OCI-M1 (cell line): ENCODE data around the gene MOV10L1.

Experiments
- DNase-seq: peaks from one replicate; lab custom pipeline; 2025; lab: John Stamatoyannopoulos, UW

Gene MOV10L1

DNA sequence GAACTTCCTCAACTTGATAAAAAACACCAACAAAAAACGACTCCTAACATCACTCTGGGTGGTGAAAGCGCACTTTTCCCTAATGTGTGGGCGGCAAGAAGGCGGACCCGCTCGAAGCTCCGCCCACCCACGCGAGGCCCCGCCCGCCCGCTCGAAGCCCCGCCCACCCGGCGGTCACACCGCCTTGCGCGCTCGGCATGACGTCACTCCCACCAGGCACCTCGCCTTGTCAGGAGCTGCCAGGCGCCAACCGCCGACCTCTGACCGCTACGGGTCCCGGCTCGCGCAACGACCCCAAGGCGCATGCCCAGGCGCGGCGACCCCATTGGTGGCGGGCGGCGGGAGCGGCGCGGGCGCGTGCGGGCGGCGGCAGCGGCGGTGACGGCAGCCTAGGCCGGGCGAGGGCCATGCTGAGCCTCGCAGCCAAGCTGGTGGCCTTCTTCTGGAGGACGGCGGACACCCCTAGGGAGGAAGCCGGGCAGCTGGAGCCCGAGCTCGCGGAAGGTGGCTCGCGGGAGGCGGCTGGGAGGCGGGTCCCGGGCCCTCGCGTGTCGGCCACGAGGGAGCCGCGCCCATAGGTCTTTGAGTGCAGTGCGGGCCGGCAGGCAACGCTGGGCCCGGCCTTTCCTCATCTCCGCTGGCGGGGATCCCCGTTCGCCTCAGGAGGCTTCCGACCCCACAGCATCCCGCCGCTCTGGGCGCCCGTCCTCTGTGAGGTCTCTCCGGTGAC is at the start of gene MOV10L1:
Gene MOV10L1 (plus strand): TSS at position 325 of the 730 bp plus-strand sequence. CDS start 83 bp downstream, at position 408.
- no peak for DNase-seq

DNA sequence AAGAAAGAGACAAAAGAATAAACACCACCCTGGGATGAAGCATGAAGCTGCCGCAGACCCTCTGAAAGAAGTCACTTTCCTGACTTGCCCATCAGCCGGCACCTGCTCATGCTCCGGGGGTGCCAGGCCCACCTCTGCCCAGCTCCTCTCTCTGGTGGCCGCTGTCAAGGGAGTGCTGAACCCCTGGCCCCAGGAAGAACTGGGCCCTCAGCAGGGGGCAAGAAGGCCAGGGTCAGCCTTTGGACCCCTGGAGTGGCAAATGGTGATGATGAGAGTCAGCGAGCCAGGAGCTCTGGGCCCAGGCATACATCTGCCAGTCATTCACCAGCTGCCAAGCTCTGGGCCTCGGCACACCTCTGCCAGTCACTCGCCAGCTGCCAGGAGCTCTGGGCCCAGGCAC is 49.1 kb upstream of the MOV10L1 start:
- no peak for DNase-seq

DNA sequence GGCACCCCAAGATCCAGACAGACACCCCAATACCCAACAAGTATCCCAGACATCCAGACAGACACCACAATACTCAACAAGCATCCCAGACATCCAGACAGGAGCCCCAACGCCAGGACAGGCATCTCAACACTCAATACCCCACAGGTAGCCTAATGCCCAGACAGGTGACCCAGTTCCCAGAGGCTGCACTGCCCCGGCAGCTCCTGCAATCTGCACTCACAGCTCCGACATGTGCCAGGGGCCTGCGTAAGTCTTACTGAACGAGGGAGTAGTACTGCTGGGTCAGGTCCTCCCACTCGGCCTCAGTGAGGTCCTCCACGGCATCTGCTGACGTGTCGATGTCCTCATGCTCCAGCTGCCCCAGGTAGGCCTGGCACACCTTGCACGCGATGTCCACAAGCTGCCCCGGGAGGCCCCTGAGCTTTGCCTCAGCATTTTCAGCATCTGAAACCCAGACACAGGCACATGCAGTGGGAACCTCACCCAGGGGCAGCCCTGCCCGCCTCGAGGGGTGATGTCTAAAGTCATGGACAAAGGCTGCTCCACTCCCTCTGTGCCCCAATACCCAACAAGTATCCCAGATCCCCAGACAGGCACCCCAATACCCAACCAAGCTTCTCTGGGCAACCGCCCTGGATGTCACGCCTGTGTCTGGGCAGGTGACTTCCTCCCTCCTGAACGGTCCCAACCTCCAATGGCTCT is 48.3 kb upstream of the MOV10L1 start:
- DNase-seq = no peak

DNA sequence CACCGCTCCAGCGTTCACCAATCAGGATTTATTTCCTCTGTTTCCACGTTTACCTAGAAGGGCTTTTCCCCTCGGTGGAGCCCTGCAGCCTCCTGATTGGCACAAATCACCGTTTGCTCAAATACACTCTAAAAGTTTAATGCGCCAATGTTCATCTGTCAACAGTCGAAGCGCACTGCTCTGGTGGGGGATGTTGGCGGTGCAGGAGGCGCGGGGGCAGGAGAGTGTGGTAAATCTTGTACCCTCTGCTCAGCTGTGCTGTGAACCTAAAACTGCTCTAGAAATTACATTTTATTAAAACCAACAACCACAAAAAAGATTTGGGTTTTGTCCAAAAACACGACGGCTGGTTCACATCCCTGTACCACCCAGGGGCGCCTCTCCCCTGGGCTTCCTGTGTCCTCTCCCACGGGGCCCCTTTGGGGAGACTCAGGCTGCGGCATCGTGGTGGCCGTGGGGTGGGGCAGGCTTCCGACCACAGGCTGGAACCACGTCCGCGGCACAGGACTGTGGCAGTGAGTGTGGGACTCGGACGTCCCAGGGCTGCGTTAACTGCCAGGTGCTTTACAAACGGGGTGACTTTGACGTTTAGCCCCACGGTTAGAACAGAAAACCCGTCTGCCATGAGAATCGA is 45.2 kb upstream of the MOV10L1 start:
- no peak for DNase-seq

DNA sequence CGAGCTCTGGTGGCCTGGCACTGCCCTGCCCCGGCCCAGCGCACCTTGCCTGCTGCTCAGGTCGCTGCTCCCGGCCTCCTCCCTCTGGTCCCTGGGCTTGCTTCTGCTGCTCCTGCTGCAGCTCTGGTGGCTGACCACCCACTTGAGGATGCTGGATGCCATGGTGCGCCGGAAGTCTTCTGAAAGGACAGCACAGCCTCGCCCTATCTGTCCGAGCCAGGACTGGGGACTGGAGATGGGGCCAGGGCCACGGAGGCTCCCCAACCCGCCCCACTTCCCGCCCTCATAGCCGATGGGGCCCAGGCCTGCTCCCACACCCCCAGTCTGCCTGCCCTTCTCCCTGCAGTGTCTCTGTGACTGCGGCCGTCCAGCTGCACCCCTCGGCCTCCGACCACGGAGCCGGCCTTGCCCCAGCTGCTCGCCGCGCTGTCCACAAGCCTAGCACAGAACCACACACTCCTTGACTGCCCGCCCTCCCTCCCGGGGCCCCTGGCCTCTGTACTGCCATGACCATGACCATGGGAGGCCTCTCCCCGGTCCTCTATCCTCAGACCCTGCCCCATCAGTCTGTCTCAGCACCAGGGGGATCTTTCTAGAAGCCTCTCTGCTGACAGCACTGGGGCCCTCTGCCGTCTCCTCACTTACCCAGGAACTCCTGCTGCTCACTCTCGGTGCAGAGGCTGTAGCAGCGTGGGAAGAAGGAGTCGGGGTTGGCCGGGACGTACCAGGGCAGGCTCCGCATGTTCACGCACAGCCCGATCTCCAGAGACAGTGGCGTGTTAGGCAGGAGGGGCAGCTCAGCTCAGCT is 44.4 kb upstream of the MOV10L1 start:
- DNase-seq = no peak

DNA sequence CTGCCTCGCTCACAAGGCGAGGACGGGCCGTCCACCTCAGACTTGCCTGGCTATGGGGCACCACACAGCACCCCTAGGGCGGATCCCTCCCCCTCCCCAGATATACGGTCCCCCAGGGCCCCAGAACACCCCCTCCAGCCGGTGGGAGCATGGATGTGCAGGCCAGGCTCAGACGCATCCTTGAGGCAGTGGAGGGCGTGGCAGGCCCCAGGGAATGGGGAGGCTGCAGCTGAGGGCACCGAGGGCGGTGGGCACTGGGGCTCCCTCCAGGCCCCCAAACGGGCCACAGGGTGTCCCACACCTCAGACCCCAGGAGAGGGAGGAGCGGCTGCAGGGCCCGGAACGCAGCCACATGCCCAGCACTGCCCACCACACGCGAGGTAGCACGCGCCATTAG is 43.8 kb upstream of the MOV10L1 start:
- no peak for DNase-seq

DNA sequence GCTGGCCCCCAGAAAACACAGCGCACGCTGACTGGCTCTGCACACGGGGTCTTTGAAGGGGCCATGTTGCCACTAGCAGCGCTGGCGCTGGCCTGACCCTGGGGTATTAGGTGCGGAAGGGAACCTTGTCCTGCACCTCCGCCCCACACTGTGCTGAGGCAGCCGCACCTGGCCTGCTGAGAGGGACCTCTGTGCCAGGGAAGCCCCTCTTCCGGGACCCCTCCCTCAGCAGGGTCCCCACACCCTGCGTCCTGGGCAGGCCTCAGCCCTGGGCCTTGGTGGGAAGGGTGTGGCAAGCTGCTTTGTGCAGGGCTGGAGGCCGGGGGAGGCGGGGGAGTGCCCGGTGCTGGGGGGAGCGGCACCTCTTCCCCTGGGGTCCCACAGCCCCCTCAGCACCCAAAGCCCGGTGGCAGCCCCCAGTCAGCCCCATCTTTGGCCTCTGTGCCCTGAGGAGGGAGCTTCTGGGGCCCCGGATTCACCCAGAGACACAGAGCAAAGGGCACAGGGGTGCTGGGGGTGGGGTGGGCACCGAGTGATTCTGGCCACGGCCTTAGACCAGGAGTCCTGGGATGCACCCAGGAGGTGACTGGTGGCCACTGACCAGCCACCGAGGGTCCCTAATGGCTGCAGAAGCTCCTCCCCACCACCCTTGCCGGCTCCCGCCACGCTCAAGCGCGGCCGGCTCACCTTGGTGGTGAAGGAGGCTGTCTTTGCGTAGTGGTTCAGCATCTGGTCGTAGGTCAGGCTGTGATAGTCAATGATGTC is 43.1 kb upstream of the MOV10L1 start:
- DNase-seq = no peak

DNA sequence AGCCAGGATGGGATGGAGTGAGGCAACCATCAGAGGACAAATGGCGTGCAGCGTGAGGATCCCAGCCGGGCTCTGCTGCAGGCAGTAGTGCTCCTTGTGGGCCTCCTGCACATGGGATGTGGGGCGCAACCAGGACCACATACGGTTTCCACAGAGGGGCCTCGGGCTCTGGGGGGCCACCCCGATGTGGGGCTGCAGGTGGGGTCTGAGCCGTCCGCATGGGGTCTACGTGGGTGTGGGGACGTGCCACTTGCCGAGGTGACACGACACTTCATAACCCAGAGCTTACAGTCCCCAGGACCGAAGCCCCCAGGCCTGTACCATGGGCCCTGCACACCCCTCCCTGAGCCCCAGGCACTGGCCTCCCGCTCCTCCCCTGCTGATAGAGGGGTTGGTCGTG is 42.5 kb upstream of the MOV10L1 start:
- DNase-seq = no peak

DNA sequence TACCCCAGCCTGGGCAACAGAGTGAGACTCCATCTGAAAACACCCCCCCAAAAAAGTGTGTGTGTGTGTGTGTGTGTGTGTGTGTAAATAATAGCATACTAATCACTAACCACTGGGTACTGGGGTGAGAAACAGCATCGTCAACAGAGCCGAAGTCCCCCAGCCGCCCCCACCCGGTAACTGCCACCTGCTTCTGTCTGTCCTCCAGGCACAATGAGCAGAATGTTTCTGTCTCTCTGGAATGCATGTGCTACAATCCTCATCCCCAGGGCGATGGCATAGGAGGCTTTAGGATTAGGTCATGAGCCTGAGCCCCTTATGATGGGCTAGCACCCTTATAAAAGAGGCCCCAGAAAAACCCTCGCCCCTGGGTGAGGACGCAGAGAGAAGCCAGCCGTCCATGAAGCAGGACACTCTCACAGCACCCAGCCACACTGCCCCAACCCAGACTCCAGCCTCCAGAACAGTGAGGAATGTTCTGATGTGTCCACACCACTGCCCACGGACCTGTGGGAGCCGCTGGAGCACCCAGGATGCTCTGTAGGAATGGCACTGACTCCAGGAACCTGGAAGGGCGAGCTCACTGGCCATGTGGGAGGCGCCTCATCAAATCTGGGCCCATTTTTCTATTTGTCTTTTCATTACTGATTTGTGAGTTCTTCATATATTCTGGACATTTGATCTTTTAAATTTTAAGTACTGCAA is 41.6 kb upstream of the MOV10L1 start:
- no peak for DNase-seq

DNA sequence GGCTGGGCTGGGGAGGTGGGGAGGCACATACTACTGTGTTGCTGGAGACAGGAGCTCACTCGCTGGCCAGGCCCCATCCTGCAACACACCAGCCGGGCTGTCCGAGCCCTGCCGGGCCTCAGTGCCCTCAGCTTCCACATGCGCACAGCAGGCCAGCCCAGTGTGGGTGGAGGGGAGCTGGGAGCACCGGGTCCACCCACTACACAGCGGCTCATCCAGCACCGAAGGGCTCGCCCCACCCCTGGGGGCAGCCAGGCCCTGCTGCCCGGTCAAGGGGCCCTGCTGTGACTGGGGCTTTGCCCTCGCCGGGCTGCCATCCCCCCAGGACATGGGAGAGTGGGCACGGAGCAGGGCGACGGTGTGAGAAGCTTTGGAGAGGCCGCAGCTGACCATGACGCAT is 41.0 kb upstream of the MOV10L1 start:
- no peak for DNase-seq

DNA sequence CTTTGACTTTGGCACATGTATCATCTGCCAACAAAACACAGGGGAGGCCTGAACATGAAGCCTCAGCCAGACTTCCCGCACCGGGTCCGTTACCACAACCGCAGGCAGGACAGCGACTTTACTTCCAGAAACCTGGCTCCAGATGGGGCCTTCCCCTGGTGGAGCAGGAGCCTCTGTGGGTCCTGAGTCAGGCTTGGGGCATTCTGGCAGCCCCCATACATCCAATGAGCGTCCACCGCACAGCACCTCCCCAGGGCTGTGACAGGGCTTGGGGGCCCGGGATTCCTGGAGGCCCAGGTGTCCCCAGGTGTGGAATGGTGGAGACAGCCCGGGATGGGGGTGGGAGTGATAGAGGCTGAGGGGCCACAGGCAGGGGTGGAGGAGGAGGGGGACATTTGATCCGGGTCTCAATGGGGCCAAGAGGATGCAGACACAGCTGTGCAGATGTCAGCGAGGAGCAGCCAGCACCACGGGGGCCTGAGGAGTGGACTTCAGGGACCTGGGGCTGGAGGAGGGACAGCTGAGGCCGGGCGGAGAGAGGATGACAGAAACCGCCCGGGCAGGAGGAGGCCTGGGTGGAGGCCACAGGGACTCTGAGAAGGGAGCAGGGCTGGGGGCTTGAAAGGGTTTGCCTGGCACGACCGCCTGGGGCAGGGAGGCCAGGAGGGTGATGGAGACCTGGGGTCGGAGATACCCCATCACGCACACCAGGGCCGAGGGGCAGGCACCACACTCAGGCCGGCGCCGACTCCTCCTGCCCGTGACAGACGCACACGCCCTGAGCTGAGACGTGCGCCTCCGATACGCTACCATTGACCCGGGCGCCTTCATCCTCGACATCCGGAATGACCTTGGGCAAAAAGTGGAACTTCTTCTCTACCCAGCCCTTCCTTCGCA is 40.3 kb upstream of the MOV10L1 start:
- no peak for DNase-seq

DNA sequence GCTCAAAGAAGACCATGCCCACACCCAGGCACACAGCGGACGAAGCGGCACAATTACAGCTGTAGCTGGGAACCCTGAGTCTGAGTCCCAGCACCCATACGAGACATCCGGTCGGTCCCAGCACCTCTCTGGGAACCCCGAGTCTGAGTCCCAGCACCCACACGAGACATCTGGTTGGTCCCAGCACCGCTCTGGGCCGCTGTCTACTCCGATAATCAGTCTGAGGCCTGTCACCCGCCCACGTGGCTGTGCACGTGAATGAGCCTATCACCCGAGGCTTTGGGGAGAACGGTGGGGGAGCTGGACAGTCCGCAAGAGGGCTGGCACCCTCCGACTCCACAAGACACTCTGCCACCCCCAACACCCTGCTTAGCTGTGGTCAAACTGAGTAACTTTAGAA is 37.9 kb upstream of the MOV10L1 start:
- no peak for DNase-seq

DNA sequence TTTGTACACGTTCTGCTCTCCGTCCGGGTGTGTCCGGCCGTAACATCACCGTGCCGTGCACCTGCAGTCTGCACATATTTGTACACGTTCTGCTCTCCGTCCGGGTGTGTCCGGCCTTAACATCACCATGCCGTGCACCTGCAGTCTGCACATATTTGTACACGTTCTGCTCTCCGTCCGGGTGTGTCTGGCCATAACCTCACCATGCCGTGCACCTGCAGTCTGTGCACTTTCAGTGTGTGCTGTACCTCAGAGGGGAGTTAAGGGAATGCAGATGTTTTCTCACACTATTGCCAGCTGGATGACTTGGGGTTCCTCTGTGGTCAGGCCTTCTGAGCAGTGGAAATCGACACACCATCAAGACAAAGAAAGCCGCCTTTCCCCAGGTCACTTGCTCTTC is 35.9 kb upstream of the MOV10L1 start:
- DNase-seq = no peak

DNA sequence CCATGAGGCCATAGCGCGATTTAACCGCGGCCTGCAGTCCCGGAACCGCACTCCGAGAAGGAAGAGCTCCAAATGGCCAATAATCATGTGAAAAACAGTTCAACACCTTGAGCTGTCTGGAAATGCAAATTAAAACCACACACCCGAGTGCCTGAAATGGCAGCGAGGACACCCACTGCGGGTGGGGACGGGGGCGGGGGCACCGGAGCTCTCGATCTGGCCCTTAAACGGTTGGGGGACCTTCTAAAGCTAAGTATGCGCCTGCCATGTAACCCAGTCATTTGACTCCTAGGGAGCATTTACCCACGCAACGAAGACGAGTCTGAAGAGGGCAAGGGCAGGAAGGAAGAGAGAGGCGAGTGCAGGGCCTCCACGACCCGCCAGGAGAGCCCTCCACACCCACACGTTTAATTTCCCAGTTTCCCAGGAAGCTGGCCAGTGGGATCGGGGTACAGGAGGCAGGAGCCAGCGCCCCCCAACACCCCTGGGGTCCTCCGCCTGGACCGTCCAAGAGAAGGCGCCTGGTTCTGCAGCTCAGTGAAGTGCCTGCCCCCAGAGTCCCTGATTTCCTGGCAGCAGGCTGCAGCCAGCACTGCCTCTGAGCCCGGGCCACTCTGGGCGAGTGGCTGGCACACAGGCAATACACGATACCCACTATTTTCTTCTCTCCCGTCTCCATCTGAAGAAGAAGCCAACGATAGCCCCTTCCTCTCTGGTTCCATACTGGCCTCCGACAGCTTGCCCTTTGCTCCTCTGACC is 33.4 kb upstream of the MOV10L1 start:
- no peak for DNase-seq

DNA sequence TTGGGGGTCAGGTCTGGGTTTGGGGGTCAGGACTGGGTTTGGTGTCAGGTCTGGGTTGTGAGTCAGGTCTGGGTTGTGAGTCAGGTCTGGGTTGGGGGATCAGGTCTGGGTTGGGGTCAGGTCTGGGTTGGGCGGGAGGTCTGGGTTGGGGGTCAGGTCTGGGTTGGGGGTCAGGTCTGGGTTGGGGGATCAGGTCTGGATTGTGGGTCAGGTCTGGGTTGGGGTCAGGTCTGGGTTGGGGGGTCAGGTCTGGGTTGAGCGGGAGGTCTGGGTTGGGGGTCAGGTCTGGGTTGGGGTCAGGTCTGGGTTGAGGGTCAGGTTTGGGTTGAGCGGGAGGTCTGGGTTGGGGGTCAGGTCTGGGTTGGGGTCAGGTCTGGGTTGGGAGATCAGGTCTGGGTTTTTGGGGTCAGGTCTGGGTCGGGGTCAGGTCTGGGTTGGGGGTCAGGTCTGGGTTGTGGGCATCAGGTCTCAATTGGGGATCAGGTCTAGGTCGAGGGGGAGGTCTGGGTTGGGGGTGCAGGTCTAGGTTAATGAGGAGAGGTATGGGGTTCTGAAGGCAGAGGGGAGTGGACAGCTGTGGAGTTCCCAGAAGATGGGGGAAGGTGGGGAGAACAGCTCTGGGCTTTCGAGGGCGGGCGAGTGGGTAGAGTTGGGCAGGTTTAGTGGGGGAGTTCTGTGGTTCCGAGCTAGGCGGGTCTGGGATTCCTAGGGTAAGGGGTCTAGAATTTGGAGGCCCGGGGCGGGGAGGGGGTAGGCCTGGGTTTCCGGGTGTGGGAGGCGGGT is 32.3 kb upstream of the MOV10L1 start:
- DNase-seq = no peak

DNA sequence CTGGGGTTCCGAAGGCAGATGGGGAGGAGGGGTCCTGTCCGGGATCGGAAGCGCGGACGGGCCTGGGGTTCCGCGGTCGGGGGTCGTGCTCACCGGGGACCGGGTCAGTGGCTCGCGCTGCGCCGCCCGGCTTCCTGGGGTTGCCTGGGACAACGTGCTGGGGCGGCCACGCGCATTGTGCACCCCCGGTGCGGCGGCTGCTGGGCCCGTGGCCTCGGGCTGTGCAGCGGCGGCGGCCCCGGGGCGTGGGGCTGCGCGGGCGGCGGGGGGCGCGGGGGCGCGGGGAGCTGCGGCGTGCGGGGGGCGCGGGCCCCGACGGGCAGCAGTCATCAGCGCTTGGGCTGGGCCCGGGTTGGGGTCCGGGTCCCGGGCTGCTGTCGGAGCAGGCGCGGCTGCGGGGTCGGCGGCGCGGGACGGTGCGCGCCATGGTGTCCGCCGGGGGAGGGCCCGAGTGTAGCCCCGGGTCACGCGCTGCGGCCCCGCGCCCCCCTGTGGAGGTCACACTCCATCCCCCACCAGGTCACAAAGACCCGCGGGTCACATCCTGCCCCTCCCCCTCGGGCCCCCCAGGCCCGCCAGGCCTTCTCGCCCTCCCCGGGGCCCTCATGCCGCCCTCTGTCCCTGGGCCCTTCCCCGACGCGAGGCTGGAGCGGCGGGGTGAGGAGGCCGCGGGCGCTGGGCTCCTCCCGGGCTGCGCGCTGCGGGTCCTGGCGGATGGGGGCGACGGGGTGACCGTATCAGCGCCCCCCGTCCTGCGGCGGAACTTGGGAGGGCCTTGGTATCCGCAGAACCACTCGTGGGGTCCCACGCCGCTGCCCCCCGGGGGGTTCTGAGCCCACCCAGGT is 31.5 kb upstream of the MOV10L1 start, which contains the start of gene TTLL8:
Gene TTLL8 (minus strand): TSS at position 238 of the 845 bp plus-strand sequence.
- DNase-seq = no peak
